ENCODE results near the gene GPRC5D. TPM values are rescaled to one million over a fixed set of nuclear protein-coding genes. Genes with fewer than 3 reads are reported as not detected.

The GPRC5D gene
- total RNA-seq, 4 donors from 2014 or later, result 0.48 TPM; not detected in 3

GRCh38 chr12:12922978-12923377 lies 29.0 kb downstream of the GPRC5D start:
- in situ Hi-C loops (cut with MboI; ENCODE audit: low pct_ligation_motif_present in 1 of 4, low pct_unique_long_range_greater_than_20kb in 1 of 4, low sequenced_read_pairs in 3 of 4), result no loop called here
- TF ChIP-seq POLR2A (IDR thresholded peaks at IDR 0.05), result no peak
- TF ChIP-seq CTCF (IDR thresholded peaks at IDR 0.05), result no peak
- no peak for TF ChIP-seq EP300 (IDR thresholded peaks at IDR 0.05; ENCODE audit: low read depth)
- no peak for TF ChIP-seq POLR2AphosphoS5 (IDR thresholded peaks at IDR 0.05)
- DNase-seq, result no peak

GRCh38 chr12:12922191-12922616 lies 29.8 kb downstream of the GPRC5D start:
- no peak overlapping the region for H3K4me3 ChIP-seq
- H3K27ac ChIP-seq, result no peak overlapping the region
- H3K9me3 ChIP-seq, result no peaks in the 10 kb centered on the region
- WGBS, 2 donors (ENCODE audit: low coverage in 1 of 2), result 62 to 71% methylated on average over 6 of the region's 6 CpGs
- intact Hi-C loops (cut with DNase I; ENCODE audit: low total_unique reads), result no loop called here
- in situ Hi-C loops (cut with MboI; ENCODE audit: low pct_ligation_motif_present in 1 of 4, low pct_unique_long_range_greater_than_20kb in 1 of 4, low sequenced_read_pairs in 3 of 4), result no loop called here
- TF ChIP-seq CTCF (IDR thresholded peaks at IDR 0.05), result no peak
- peaks cover 0 to 5% (median 2%) of the 10 kb centered on the region in 4 donors for H3K4me1 ChIP-seq
- no peaks in the 10 kb centered on the region for H3K27me3 ChIP-seq
- no peak for DNase-seq
- H3K36me3 ChIP-seq, result no peaks in the 10 kb centered on the region

More at GRCh38 chr12:12922978-12923377, 29.0 kb downstream of the GPRC5D start:
- Histone ChIP-seq H3K4me3 (no peak overlapping the region), H3K27ac (no peak overlapping the region), H3K4me1 (peaks cover 0 to 5% (median 2%) of the 10 kb centered on the region in 4 donors), H3K9me3 (no peaks in the 10 kb centered on the region), H3K36me3 (no peaks in the 10 kb centered on the region), H3K27me3 (no peaks in the 10 kb centered on the region)
- 80 to 91% methylated on average over 1 to 7 of the region's 7 CpGs for WGBS, 2 donors (ENCODE audit: low coverage in 1 of 2)
- intact Hi-C loops (cut with DNase I; ENCODE audit: low total_unique reads), result no loop called here

GRCh38 chr12:12919666-12920435 lies 32.1 kb downstream of the GPRC5D start:
- Histone ChIP-seq H3K4me1 (peaks cover 0 to 6% (median 3%) of the 10 kb centered on the region in 4 donors), H3K27me3 (no peaks in the 10 kb centered on the region), H3K36me3 (no peaks in the 10 kb centered on the region), H3K9me3 (no peaks in the 10 kb centered on the region), H3K4me3 (no peak overlapping the region), H3K27ac (no peak overlapping the region)
- in situ Hi-C loops (cut with MboI; ENCODE audit: low pct_ligation_motif_present in 1 of 4, low pct_unique_long_range_greater_than_20kb in 1 of 4, low sequenced_read_pairs in 3 of 4) (loop anchor here (10.0 kb wide), 3 partner anchors 65 to 305 kb away; no protein-coding TSS in a partner anchor), intact Hi-C loops (cut with DNase I; ENCODE audit: low total_unique reads) (loop anchor here (5.0 kb wide), 1 partner anchor 62 kb away; no protein-coding TSS in a partner anchor)
- 82 to 88% methylated on average over 1 to 5 of the region's 5 CpGs for WGBS, 2 donors (ENCODE audit: low coverage in 1 of 2)
- TF ChIP-seq EP300 (IDR thresholded peaks at IDR 0.05; ENCODE audit: low read depth) (no peak), POLR2AphosphoS5 (IDR thresholded peaks at IDR 0.05) (no peak), CTCF (IDR thresholded peaks at IDR 0.05) (no peak), POLR2A (IDR thresholded peaks at IDR 0.05) (no peak)
- DNase-seq, result no peak

GRCh38 chr12:12918781-12919389 lies 33.1 kb downstream of the GPRC5D start:
- no peaks in the 10 kb centered on the region for H3K36me3 ChIP-seq
- H3K27ac ChIP-seq, result no peak overlapping the region
- WGBS, 2 donors (ENCODE audit: low coverage in 1 of 2), result 52 to 57% methylated on average over 1 to 6 of the region's 6 CpGs
- no peaks in the 10 kb centered on the region for H3K27me3 ChIP-seq
- no peak for TF ChIP-seq POLR2A (IDR thresholded peaks at IDR 0.05)
- TF ChIP-seq EP300 (IDR thresholded peaks at IDR 0.05; ENCODE audit: low read depth), result no peak
- TF ChIP-seq CTCF (IDR thresholded peaks at IDR 0.05), result no peak
- no peak for TF ChIP-seq POLR2AphosphoS5 (IDR thresholded peaks at IDR 0.05)
- DNase-seq, result no peak
- H3K4me1 ChIP-seq, result peaks cover 0 to 6% (median 3%) of the 10 kb centered on the region in 4 donors
- intact Hi-C loops (cut with DNase I; ENCODE audit: low total_unique reads), result loop anchor here (5.0 kb wide), 1 partner anchor 63 kb away; no protein-coding TSS in a partner anchor
- H3K4me3 ChIP-seq, result no peak overlapping the region
- in situ Hi-C loops (cut with MboI; ENCODE audit: low pct_ligation_motif_present in 1 of 4, low pct_unique_long_range_greater_than_20kb in 1 of 4, low sequenced_read_pairs in 3 of 4), result loop anchor here (10.0 kb wide), 3 partner anchors 66 to 306 kb away; no protein-coding TSS in a partner anchor
- H3K9me3 ChIP-seq, result no peaks in the 10 kb centered on the region
